ENCODE measurements around the gene ERVFRD-1. TPM values are rescaled to one million over a fixed set of nuclear protein-coding genes. Genes with fewer than 3 reads are reported as not detected.
"Not testable (repeated sequence)": the region's sequence is repeated elsewhere in the genome, so short reads cannot be mapped to it uniquely, and the experiment has no call there.

ERVFRD-1 gene
- total RNA-seq, 1 experiment from 2014 or later, result not detected

DNA sequence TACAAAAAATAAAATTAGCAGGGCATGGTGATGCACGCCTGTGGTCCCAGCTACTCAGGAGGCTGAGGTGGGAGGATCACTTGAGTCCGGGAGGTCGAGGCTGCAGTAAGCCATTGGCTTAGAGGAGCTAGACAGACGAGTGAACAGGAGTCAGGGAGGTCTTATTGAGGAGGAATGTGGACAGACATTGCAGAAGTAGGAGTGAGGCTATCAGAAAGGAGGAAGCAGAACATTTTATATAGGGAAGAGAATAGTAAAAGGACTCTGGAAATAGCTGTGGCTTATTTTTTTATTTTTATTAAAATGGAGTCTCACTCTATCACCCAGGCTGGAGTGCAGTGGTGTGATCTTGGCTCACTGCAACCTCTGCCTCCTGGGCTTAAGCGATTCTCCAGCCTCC lies 20.4 kb downstream of the ERVFRD-1 start:
- not testable (repeated sequence) for H3K9ac ChIP-seq (ENCODE audit: low read length); H3K4me2 ChIP-seq (ENCODE audit: low read depth, low read length, poor library complexity, severe bottlenecking); H3K36me3 ChIP-seq (ENCODE audit: insufficient read depth, low read length); H3K9me3 ChIP-seq (ENCODE audit: low read length); H3K4me3 ChIP-seq (ENCODE audit: low read length); DNase-seq; H3K27ac ChIP-seq (ENCODE audit: low read length); H3K27me3 ChIP-seq (ENCODE audit: low read length); H3K9me2 ChIP-seq (replicated peaks; ENCODE audit: insufficient read depth, low read length); H2AFZ ChIP-seq (ENCODE audit: low read length); H4K20me1 ChIP-seq (ENCODE audit: insufficient read depth, low read depth, low read length)
- peaks cover 20% of the 10 kb centered on the region for H3K79me2 ChIP-seq (ENCODE audit: low read length)
- H3K4me1 ChIP-seq (ENCODE audit: low read length), result peaks cover 19% of the 10 kb centered on the region

DNA sequence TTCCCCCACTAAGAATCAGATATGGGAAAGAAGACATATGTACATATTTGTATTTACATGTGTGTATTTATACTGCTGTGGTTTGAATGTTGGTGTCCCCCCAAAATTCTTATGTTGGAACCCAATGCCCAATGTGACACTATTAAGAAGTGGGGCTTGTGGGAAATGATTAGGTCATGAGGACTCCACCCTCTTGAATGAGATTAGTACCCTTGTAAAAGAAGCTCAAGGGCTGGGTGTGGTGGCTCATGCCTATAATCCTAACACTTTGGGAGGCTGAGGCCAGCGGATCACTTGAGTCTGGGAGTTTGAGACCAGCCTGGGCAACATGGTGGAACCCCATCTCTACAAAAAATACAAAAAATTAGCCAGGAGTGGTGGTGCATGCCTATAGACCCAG lies 21.8 kb downstream of the ERVFRD-1 start:
- Histone ChIP-seq H3K9ac (ENCODE audit: low read length) (no peak overlapping the region), H3K27ac (ENCODE audit: low read length) (no peak overlapping the region), H3K4me2 (ENCODE audit: low read depth, low read length, poor library complexity, severe bottlenecking) (no peak overlapping the region), H3K4me3 (ENCODE audit: low read length) (no peak overlapping the region), H3K79me2 (ENCODE audit: low read length) (peaks cover 5% of the 10 kb centered on the region), H4K20me1 (ENCODE audit: insufficient read depth, low read depth, low read length) (no peaks in the 10 kb centered on the region), H3K36me3 (ENCODE audit: insufficient read depth, low read length) (no peaks in the 10 kb centered on the region), H3K27me3 (ENCODE audit: low read length) (no peaks in the 10 kb centered on the region), H2AFZ (ENCODE audit: low read length) (no peak overlapping the region), H3K9me3 (ENCODE audit: low read length) (no peaks in the 10 kb centered on the region), H3K4me1 (ENCODE audit: low read length) (peaks cover 7% of the 10 kb centered on the region), H3K9me2 (replicated peaks; ENCODE audit: insufficient read depth, low read length) (no peaks in the 10 kb centered on the region)
- DNase-seq, result no peak

DNA sequence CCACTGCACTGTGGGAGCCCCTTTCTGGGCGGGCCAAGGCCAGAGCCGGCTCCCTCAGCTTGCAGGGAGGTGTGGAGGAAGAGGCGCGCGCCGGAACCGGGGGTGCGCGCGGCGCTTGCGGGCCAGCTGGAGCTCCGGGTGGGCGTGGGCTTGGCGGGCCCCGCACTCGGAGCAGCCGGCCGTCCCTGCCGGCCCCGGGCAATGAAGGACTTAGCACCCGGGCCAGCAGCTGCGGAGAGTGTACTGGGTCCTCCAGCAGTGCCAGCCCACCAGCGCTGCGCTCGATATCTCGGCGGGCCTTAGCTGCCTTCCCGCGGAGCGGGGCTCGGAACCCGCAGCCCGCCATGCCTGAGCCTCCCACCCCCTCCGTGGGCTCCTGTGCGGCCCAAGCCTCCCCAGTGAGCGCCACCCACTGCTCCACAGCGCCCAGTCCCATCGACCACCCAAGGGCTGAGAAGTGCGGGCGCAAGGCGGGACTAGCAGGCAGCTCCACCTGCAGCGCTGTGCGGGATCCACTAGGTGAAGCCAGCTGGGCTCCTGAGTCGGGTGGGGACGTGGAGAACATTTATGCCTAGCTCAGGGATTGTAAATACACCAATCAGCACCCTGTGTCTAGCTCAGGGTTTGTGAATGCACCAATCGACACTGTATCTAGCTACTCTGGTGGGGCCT lies 24.2 kb downstream of the ERVFRD-1 start:
- H3K9me2 ChIP-seq (replicated peaks; ENCODE audit: insufficient read depth, low read length); H3K79me2 ChIP-seq (ENCODE audit: low read length); H2AFZ ChIP-seq (ENCODE audit: low read length); DNase-seq; H3K36me3 ChIP-seq (ENCODE audit: insufficient read depth, low read length); H3K27me3 ChIP-seq (ENCODE audit: low read length); H3K4me1 ChIP-seq (ENCODE audit: low read length); H4K20me1 ChIP-seq (ENCODE audit: insufficient read depth, low read depth, low read length); H3K9ac ChIP-seq (ENCODE audit: low read length); H3K4me2 ChIP-seq (ENCODE audit: low read depth, low read length, poor library complexity, severe bottlenecking); H3K9me3 ChIP-seq (ENCODE audit: low read length); H3K27ac ChIP-seq (ENCODE audit: low read length); H3K4me3 ChIP-seq (ENCODE audit: low read length): not testable (repeated sequence)

DNA sequence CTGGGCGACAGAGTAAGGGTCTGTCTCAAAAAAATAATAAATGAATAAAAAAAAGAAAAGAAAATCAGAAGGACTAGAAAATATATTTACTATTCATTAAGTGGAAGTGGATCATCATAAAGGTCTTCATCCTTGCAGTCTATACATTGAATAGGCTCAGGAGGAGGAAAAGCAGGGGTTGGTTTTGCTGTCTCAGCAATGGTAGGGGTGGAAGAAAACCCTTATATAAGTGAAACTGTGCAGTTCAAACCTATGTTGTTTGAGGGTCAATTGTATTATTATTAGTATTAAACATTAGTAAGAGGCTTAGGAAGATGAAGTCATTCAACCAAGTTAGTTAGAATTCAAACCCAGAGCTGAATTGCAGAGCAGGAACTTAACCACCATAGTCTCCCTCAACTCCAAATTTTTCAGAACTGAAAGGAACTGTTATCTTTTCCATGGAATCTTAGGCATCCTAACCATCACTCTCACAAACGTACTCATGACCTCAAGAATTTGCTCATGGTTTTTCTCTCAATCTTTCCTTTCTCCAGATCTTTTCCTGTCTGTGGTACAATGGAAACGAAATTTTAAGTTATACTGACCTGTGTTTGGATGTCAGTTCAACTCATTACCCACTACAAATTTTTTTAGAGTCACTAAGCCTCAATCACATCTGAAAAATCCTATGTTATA lies 25.6 kb downstream of the ERVFRD-1 start:
- DNase-seq, result no peak
- H3K4me2 ChIP-seq (ENCODE audit: low read depth, low read length, poor library complexity, severe bottlenecking), result no peak overlapping the region
- H3K4me1 ChIP-seq (ENCODE audit: low read length), result no peaks in the 10 kb centered on the region
- H2AFZ ChIP-seq (ENCODE audit: low read length), result no peak overlapping the region
- H3K4me3 ChIP-seq (ENCODE audit: low read length), result no peak overlapping the region
- H3K9me2 ChIP-seq (replicated peaks; ENCODE audit: insufficient read depth, low read length), result no peaks in the 10 kb centered on the region
- H3K9me3 ChIP-seq (ENCODE audit: low read length), result no peaks in the 10 kb centered on the region
- no peaks in the 10 kb centered on the region for H3K27me3 ChIP-seq (ENCODE audit: low read length)
- no peak overlapping the region for H3K9ac ChIP-seq (ENCODE audit: low read length)
- no peak overlapping the region for H3K27ac ChIP-seq (ENCODE audit: low read length)
- H3K79me2 ChIP-seq (ENCODE audit: low read length), result no peaks in the 10 kb centered on the region
- no peaks in the 10 kb centered on the region for H3K36me3 ChIP-seq (ENCODE audit: insufficient read depth, low read length)
- H4K20me1 ChIP-seq (ENCODE audit: insufficient read depth, low read depth, low read length), result no peaks in the 10 kb centered on the region

DNA sequence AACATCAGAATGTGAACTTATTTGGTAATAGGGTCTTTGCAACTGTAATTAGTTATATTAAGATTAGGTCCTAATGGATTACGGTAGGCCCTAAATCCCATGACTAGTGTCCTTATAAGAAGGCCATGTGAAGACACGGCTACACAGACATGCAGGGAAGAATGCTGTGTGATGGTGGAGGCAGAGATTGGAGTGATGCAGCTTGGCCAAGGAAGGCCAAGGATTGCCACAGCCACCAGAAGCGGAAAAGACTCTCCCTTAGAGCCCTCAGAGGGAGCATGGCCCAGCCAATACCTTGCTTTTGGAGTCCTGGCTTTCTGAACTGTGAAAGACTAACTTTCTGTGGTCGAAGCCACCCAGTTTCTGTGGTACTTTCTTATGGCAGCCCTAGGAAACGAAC lies 27.6 kb downstream of the ERVFRD-1 start:
- Histone ChIP-seq H3K9ac (ENCODE audit: low read length) (no peak overlapping the region), H3K4me1 (ENCODE audit: low read length) (no peaks in the 10 kb centered on the region), H2AFZ (ENCODE audit: low read length) (no peak overlapping the region), H3K4me2 (ENCODE audit: low read depth, low read length, poor library complexity, severe bottlenecking) (no peak overlapping the region), H3K79me2 (ENCODE audit: low read length) (no peaks in the 10 kb centered on the region), H4K20me1 (ENCODE audit: insufficient read depth, low read depth, low read length) (no peaks in the 10 kb centered on the region), H3K9me2 (replicated peaks; ENCODE audit: insufficient read depth, low read length) (no peaks in the 10 kb centered on the region), H3K27me3 (ENCODE audit: low read length) (no peaks in the 10 kb centered on the region), H3K4me3 (ENCODE audit: low read length) (no peak overlapping the region), H3K9me3 (ENCODE audit: low read length) (no peaks in the 10 kb centered on the region), H3K36me3 (ENCODE audit: insufficient read depth, low read length) (no peaks in the 10 kb centered on the region), H3K27ac (ENCODE audit: low read length) (no peak overlapping the region)
- no peak for DNase-seq

DNA sequence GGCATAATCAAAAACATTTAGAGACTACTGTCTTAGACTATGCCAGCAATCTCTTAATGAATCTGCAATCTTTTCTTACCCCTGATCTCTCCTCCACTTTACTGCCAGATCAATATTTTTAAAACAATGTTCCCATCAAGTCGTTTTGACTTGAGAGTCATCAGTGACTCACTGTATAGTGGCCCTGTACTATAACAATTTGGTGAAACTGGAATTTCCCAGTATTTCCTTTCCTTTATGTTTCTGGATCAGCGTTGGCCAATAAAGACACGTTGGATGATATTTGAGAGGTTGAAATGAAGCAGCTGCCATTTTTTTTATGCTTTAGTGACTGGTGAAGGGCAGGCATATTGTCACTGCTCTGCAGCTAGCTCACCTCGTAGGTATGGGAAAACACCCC lies 28.0 kb downstream of the ERVFRD-1 start:
- no peak overlapping the region for H3K9ac ChIP-seq (ENCODE audit: low read length)
- H2AFZ ChIP-seq (ENCODE audit: low read length), result no peak overlapping the region
- DNase-seq, result no peak
- no peak overlapping the region for H3K4me3 ChIP-seq (ENCODE audit: low read length)
- H3K4me2 ChIP-seq (ENCODE audit: low read depth, low read length, poor library complexity, severe bottlenecking), result no peak overlapping the region
- no peaks in the 10 kb centered on the region for H4K20me1 ChIP-seq (ENCODE audit: insufficient read depth, low read depth, low read length)
- H3K36me3 ChIP-seq (ENCODE audit: insufficient read depth, low read length), result no peaks in the 10 kb centered on the region
- no peaks in the 10 kb centered on the region for H3K4me1 ChIP-seq (ENCODE audit: low read length)
- H3K79me2 ChIP-seq (ENCODE audit: low read length), result no peaks in the 10 kb centered on the region
- no peaks in the 10 kb centered on the region for H3K9me2 ChIP-seq (replicated peaks; ENCODE audit: insufficient read depth, low read length)
- no peaks in the 10 kb centered on the region for H3K27me3 ChIP-seq (ENCODE audit: low read length)
- no peak overlapping the region for H3K27ac ChIP-seq (ENCODE audit: low read length)
- H3K9me3 ChIP-seq (ENCODE audit: low read length), result no peaks in the 10 kb centered on the region

DNA sequence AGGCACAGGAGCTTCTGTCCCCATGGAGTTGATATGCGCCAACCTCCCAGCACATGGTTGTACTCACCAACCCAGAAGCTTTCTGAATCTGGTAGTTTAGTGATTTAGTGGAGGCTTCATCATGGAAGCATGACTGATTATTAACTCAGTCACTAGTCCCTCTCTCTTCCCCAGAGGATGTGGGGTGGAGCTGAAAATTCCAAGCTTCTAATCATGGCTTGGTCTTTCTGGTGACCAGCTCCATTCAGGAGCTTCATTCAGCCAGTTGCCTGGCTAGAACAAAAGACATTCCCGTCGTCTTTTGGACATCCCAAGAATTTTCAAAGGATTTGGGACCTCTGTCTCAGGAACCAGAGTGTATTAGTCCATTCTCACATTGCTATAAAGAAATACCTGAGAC lies 31.2 kb downstream of the ERVFRD-1 start:
- Histone ChIP-seq H3K9ac (ENCODE audit: low read length) (no peak overlapping the region), H3K9me2 (replicated peaks; ENCODE audit: insufficient read depth, low read length) (no peaks in the 10 kb centered on the region), H3K4me2 (ENCODE audit: low read depth, low read length, poor library complexity, severe bottlenecking) (no peak overlapping the region), H3K4me1 (ENCODE audit: low read length) (no peaks in the 10 kb centered on the region), H2AFZ (ENCODE audit: low read length) (no peak overlapping the region), H3K79me2 (ENCODE audit: low read length) (no peaks in the 10 kb centered on the region), H3K36me3 (ENCODE audit: insufficient read depth, low read length) (no peaks in the 10 kb centered on the region), H3K27me3 (ENCODE audit: low read length) (no peaks in the 10 kb centered on the region), H3K4me3 (ENCODE audit: low read length) (no peak overlapping the region), H3K27ac (ENCODE audit: low read length) (no peak overlapping the region), H3K9me3 (ENCODE audit: low read length) (no peaks in the 10 kb centered on the region), H4K20me1 (ENCODE audit: insufficient read depth, low read depth, low read length) (no peaks in the 10 kb centered on the region)
- no peak for DNase-seq

DNA sequence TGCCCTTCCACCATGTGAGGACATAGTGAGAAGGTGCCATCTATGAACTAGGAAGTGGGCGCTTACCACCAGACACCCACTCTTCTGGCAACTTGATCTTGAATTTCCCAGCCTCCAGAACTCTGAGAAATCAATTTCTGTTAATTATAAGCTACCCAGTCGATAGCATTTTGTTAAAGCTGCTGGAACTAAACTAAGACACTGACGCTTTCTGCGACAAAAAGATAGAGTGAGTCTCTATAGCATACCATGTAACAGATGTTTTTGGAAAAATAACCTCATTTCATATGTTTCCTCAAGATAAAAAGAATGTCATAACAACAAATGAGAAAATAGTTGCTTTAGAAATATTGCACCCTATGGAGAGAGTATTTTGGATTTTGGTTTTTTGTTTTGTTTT lies 33.3 kb downstream of the ERVFRD-1 start:
- H2AFZ ChIP-seq (ENCODE audit: low read length), result no peak overlapping the region
- no peaks in the 10 kb centered on the region for H3K4me1 ChIP-seq (ENCODE audit: low read length)
- H3K4me2 ChIP-seq (ENCODE audit: low read depth, low read length, poor library complexity, severe bottlenecking), result no peak overlapping the region

More for the DNA sequence above, 33.3 kb downstream of the ERVFRD-1 start:
- H4K20me1 ChIP-seq (ENCODE audit: insufficient read depth, low read depth, low read length), result no peaks in the 10 kb centered on the region
- no peaks in the 10 kb centered on the region for H3K9me3 ChIP-seq (ENCODE audit: low read length)
- no peaks in the 10 kb centered on the region for H3K36me3 ChIP-seq (ENCODE audit: insufficient read depth, low read length)
- H3K27me3 ChIP-seq (ENCODE audit: low read length), result no peaks in the 10 kb centered on the region
- H3K79me2 ChIP-seq (ENCODE audit: low read length), result no peaks in the 10 kb centered on the region
- H3K27ac ChIP-seq (ENCODE audit: low read length), result no peak overlapping the region
- DNase-seq, result no peak
- H3K9me2 ChIP-seq (replicated peaks; ENCODE audit: insufficient read depth, low read length), result no peaks in the 10 kb centered on the region
- H3K4me3 ChIP-seq (ENCODE audit: low read length), result no peak overlapping the region
- H3K9ac ChIP-seq (ENCODE audit: low read length), result no peak overlapping the region
